HG03575 (cell line): ENCODE data around the gene ATE1.

ENCODE experiments used
- ATAC-seq: cut with Tn5 transposase; IDR thresholded peaks from one replicate; pipeline ENCODE4 v1.9.1; 2021; ENCODE audit not compliant: unreplicated experiment, insufficient number of reproducible peaks, low FRiP score; ENCODE audit errors: extremely low read depth

ATE1 gene

GRCh38 chr10:121886997-121887622, 40.7 kb downstream of the ATE1 start:
- ATAC-seq, result no peak

GRCh38 chr10:121886181-121886580, 41.6 kb downstream of the ATE1 start:
- ATAC-seq, result no peak

GRCh38 chr10:121880895-121881294, 46.9 kb downstream of the ATE1 start:
- ATAC-seq, result no peak

DNA sequence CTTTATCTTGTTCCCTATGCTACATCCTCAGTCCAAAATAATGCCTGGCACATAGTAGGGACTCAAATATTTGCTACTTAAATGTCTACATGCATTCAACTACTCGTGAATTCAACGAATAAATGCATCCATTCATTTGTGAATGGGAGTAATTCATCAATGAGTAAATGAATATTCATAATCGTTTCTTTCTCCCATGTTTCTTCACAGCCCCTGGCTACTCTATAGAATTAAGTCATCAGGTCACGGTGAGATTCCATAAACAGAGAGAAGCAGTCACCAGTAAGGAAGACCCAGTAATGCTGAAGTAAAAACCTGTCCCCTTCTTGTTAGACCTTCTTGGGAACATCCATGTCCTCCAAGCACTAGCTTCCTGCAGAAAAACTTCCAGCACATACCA, 48.4 kb downstream of the ATE1 start:
- ATAC-seq, result no peak

- ATAC-seq, result no peak
These were observed 54.6 kb downstream of the ATE1 start for GRCh38 chr10:121873236-121873635.

GRCh38 chr10:121870413-121870812, 57.4 kb downstream of the ATE1 start:
- no peak for ATAC-seq

GRCh38 chr10:121865554-121865953, 62.3 kb downstream of the ATE1 start:
- ATAC-seq, result no peak

GRCh38 chr10:121864653-121865052, 63.2 kb downstream of the ATE1 start:
- ATAC-seq, result no peak

GRCh38 chr10:121864168-121864567, 63.7 kb downstream of the ATE1 start:
- ATAC-seq, result no peak

GRCh38 chr10:121862649-121863048, 65.2 kb downstream of the ATE1 start:
- no peak for ATAC-seq

- no peak for ATAC-seq
These were observed 65.8 kb downstream of the ATE1 start for GRCh38 chr10:121862042-121862441.

- no peak for ATAC-seq
These were observed 67.0 kb downstream of the ATE1 start for GRCh38 chr10:121860810-121861209.

DNA sequence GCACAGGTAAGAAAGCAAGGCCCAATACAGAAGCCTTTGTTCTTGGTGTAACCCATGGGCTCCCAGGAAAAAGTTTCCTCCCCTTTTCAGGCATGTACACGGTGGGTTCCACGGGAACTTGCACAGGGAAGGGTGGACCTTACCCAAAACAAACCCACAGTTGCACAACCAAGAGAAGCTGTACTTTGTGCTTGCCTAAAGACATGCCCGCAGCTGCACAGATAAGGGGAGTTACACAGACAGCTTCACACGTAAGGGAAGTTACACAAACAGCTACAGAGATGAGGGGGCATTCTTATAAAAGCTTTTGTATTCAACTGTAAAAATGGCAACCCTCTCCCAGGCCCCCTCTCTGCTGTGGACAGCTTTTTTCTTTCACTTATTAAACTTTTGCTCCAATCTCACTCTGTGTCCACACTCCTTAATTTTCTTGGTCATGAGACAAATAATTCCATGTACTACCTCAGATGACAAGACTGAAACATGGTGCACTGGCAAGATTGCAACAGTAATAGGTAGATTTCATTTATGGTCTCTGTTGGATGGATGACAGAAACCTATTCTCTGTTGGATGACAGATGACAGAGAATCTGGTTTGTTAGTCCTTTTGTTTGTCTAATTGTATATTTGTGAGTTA, 72.9 kb downstream of the ATE1 start:
- no peak for ATAC-seq

DNA sequence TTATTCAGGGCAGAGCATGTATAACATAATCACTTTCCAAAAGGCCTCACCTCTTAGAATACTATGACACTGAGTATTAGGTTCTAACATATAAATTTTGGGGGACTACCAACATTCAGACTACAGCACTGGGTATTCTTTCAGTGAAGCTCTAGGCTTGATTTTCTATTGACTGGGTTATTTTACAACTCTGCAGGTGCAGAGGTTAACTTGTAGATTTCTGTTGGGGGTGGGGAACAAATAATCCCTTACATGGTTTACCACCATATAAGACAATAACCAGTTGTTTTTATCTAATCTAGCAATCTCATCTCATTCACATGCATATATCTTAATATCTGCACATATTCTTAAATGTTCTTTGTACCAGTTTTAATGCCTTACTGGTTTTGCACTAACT, 73.9 kb downstream of the ATE1 start:
- ATAC-seq, result no peak

- no peak for ATAC-seq
These were observed 76.0 kb downstream of the ATE1 start for GRCh38 chr10:121851786-121852185.

DNA sequence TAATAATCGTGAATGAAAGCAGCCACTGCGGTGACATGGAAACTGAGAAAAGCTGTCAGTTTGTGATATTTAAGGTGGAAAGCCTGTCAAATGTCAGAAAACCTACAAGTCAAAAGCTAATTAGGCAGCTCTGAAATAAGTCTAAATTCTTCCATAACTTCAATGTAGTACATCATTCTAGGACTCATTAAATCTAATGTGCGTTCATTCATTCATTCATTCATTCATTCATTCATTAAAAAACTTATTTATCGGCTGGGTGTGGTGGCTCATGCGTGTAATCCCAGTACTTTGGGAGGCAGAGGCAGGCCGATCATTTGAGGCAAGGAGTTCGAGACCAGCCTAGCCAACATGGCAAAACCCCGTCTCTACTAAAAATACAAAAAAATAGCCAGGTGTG, 79.7 kb downstream of the ATE1 start:
- ATAC-seq, result no peak

DNA sequence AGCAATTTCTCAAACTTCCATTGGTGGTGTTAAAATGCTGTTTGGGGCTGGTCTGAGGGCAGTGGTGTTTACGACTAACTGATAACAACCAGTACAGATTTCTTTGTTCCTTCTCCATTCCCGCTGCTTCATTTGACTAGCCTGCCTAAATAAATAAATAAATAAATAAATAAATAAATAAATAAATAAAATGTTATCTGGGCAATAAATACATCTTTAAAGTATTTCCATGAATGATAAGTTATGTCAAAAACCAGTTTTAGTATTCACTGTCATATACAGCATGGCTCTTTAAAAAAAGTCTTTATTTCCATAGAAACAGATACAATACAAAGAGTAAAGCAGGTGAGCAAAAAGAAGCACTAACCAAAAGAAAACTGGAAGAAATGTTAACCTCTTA, 81.3 kb downstream of the ATE1 start:
- ATAC-seq, result no peak

DNA sequence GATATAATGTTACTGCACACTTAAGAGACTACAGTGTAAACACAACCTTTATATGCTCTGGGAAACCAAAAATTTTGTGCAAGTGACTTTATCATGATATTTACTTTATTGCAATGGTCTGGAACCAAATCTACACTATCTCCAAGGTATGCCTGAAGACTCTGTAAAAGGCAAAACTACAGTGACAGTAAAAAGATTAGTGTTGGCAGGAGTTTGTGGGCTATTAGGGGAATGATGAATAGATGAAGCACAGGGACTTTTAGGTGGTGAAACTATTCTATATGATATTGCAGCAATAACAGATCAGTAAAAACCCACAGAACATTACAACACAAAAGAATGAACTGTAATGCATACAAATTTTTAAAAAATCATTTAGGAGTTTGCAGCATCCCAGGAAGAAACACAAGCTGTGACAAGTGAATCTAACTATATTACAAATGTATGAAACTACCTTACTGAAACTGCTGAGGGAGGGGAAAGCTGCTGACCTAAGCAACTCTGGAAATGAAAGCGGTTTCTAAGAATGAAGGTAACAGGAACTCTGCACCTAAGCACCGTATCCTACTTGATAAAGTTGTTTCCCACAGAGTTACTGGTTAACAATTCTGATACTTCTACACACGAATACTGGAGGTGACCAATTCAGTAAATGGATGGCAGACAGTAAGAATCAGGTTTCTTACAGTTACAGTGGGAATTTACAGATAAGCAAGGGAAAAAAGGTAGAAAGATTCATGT, 82.6 kb downstream of the ATE1 start:
- ATAC-seq, result no peak

DNA sequence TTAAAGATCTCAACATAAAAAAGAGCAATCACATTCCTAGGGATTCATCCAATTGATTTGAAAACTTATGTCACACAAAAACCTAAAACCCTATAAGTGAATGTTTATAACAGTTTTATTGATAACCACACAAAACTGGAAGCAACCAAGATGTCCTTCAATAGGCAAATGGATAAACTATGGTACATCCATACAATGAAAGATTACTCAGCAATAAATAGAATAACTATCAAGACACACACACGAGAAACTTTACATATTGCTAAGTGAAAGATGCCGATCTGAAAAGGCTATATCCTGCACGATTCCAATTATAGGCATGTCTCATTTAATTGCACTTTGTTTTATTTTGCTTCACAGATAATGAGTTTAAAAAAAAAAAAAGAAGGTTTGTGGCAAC, 83.3 kb downstream of the ATE1 start:
- no peak for ATAC-seq

GRCh38 chr10:121843379-121843778, 84.5 kb downstream of the ATE1 start:
- no peak for ATAC-seq
